OCI-LY1 (cell line): Measurements from ENCODE around the gene TAF11L14.

Experiments used
- H2AFZ ChIP-seq: fragments of 200-600 bp; sonication (generic), shearing (Covaris generic); 2 replicates; pipeline ENCODE4 v1.6.0; 2014; ENCODE audit warnings: antibody characterized with exemption, mild to moderate bottlenecking, low read length
- H3F3A ChIP-seq: fragments of 200-600 bp; sonication (generic), shearing (Covaris generic); 2 replicates; pipeline ENCODE4 v1.6.0; 2014; ENCODE audit warnings: mild to moderate bottlenecking, antibody characterized with exemption, low read length, moderate library complexity; ENCODE audit not compliant: insufficient read depth
- H3K27ac ChIP-seq: fragments of 200-600 bp; sonication (generic); 2 replicates; pipeline ENCODE4 v1.5.1; 2014; ENCODE audit warnings: low read length, mixed run types, mild to moderate bottlenecking, low read depth; ENCODE audit not compliant: poor library complexity, severe bottlenecking
- H3K27me3 ChIP-seq: fragments of 200-600 bp; sonication (generic); 2 replicates; pipeline ENCODE4 v1.6.0; 2014; ENCODE audit warnings: antibody characterized with exemption, mild to moderate bottlenecking, low read length, moderate library complexity; ENCODE audit not compliant: insufficient read depth
- H3K36me3 ChIP-seq: fragments of 200-600 bp; sonication (generic); 2 replicates; pipeline ENCODE4 v1.6.1; 2014; ENCODE audit warnings: mild to moderate bottlenecking, antibody characterized with exemption, low read length, moderate library complexity, mixed read lengths; ENCODE audit not compliant: insufficient read depth
- H3K4me1 ChIP-seq: fragments of 200-600 bp; sonication (generic); 2 replicates; pipeline ENCODE4 v1.5.1; 2014; ENCODE audit warnings: mild to moderate bottlenecking, low read length, moderate library complexity; ENCODE audit not compliant: insufficient read depth, severe bottlenecking
- H3K4me2 ChIP-seq: fragments of 200-600 bp; sonication (generic), shearing (Covaris generic); 2 replicates; pipeline ENCODE4 v1.6.1; 2014; ENCODE audit warnings: low read length
- H3K4me3 ChIP-seq: fragments of 200-600 bp; sonication (generic); 2 replicates; pipeline ENCODE4 v1.5.1; 2014; ENCODE audit warnings: low read length, low read depth, mild to moderate bottlenecking, mixed read lengths; ENCODE audit not compliant: poor library complexity, severe bottlenecking
- H3K79me2 ChIP-seq: fragments of 200-600 bp; shearing (Covaris generic); 2 replicates; pipeline ENCODE4 v1.6.1; 2016; ENCODE audit warnings: mixed run types, low read length, mixed read lengths; ENCODE audit not compliant: insufficient read depth
- H3K9ac ChIP-seq: fragments of 200-600 bp; sonication (generic), shearing (Covaris generic); 2 replicates; pipeline ENCODE4 v1.6.1; 2014; ENCODE audit warnings: mild to moderate bottlenecking, low read length, mixed read lengths
- H3K9me2 ChIP-seq: fragments of 200-600 bp; sonication (generic), shearing (Covaris generic); 2 replicates; pipeline ENCODE4 v1.6.1; 2014; ENCODE audit warnings: low read depth, mild to moderate bottlenecking, low read length, mixed read lengths
- H3K9me3 ChIP-seq: fragments of 200-600 bp; shearing (Covaris generic); 2 replicates; pipeline ENCODE4 v1.6.1; 2014; ENCODE audit warnings: low read length, mixed read lengths
- H4K20me1 ChIP-seq: fragments of 200-600 bp; sonication (generic), shearing (Covaris generic); 2 replicates; pipeline ENCODE4 v1.6.0; 2016; ENCODE audit warnings: mild to moderate bottlenecking, low read length; ENCODE audit not compliant: insufficient read depth
- CTCF ChIP-seq: fragments of 200-600 bp; sonication (generic), shearing (Covaris generic); IDR thresholded peaks from 2 replicates; pipeline ENCODE4 v1.5.1; 2017; ENCODE audit warnings: mild to moderate bottlenecking, antibody characterized with exemption, low read length, moderate library complexity, mixed read lengths
- EZH2 ChIP-seq: fragments of 200-600 bp; sonication (generic), shearing (Covaris generic); IDR thresholded peaks from 2 replicates; pipeline ENCODE4 v1.8.0; 2017; ENCODE audit warnings: borderline replicate concordance, mixed run types, mild to moderate bottlenecking, antibody characterized with exemption, low read length, moderate library complexity, mixed read lengths

The TAF11L14 gene

GRCh38 chr5:17665836-17666235 lies 31.6 kb downstream of the TAF11L14 start:
- Histone ChIP-seq H3K36me3 (no peaks in the 10 kb centered on the region), H3K4me2 (no peak overlapping the region), H3F3A (no peaks in the 10 kb centered on the region), H2AFZ (no peak overlapping the region), H4K20me1 (no peaks in the 10 kb centered on the region), H3K9ac (no peak overlapping the region), H3K9me3 (no peaks in the 10 kb centered on the region), H3K27ac (no peak overlapping the region), H3K4me1 (peaks cover 9% of the 10 kb centered on the region), H3K4me3 (no peak overlapping the region), H3K79me2 (no peaks in the 10 kb centered on the region), H3K27me3 (no peaks in the 10 kb centered on the region), H3K9me2 (no peaks in the 10 kb centered on the region)
- TF ChIP-seq CTCF (no peak), EZH2 (no peak)

- no peak for TF ChIP-seq EZH2
- no peak for TF ChIP-seq CTCF
- Histone ChIP-seq H3K79me2 (no peaks in the 10 kb centered on the region), H3K36me3 (no peaks in the 10 kb centered on the region), H3K4me1 (peaks cover 9% of the 10 kb centered on the region), H3F3A (no peaks in the 10 kb centered on the region), H3K9me2 (no peaks in the 10 kb centered on the region), H3K4me2 (no peak overlapping the region), H3K4me3 (no peak overlapping the region), H3K27ac (no peak overlapping the region), H4K20me1 (no peaks in the 10 kb centered on the region), H3K27me3 (no peaks in the 10 kb centered on the region), H2AFZ (no peak overlapping the region), H3K9me3 (no peaks in the 10 kb centered on the region), H3K9ac (no peak overlapping the region)
These were observed 32.5 kb downstream of the TAF11L14 start for GRCh38 chr5:17666726-17667235.

GRCh38 chr5:17670353-17670752 lies 36.1 kb downstream of the TAF11L14 start:
- Histone ChIP-seq H3K4me2 (no peak overlapping the region), H3K36me3 (no peaks in the 10 kb centered on the region), H3K4me3 (no peak overlapping the region), H3K9me2 (no peaks in the 10 kb centered on the region), H3K9me3 (no peaks in the 10 kb centered on the region), H3K4me1 (peaks cover 9% of the 10 kb centered on the region), H2AFZ (no peak overlapping the region), H4K20me1 (no peaks in the 10 kb centered on the region), H3K79me2 (no peaks in the 10 kb centered on the region), H3F3A (no peaks in the 10 kb centered on the region), H3K27ac (no peak overlapping the region), H3K27me3 (no peaks in the 10 kb centered on the region), H3K9ac (no peak overlapping the region)
- TF ChIP-seq EZH2: no peak
- no peak for TF ChIP-seq CTCF
